Measurements from ENCODE around the gene MUS81.

MUS81 gene

GRCh38 chr11:65900125-65900898 lies 40.1 kb downstream of the MUS81 start, which contains the start of gene FOSL1:
FOSL1 (minus strand) TSS chr11:65900388; CDS start chr11:65900339, 49 bp downstream.
- CTCF ChIA-PET = interaction anchor here (0.6 to 6.6 kb wide), 2 partner anchors 10 to 32 kb away, joined by 3 to 36 read pairs; partner anchors contain the start of genes CCDC85B and FIBP
- no peak for TF ChIP-seq CTBP1 (IDR thresholded peaks at IDR 0.05; ENCODE audit: borderline replicate concordance)
- TF ChIP-seq SP1 (IDR thresholded peaks at IDR 0.05) = no peak
- TF ChIP-seq HDGF (IDR thresholded peaks at IDR 0.05; ENCODE audit: borderline replicate concordance) = no peak
- TF ChIP-seq ELF4 (IDR thresholded peaks at IDR 0.05) = no peak
- no peak for TF ChIP-seq L3MBTL2 (conservative IDR thresholded peaks at IDR 0.05)
- TF ChIP-seq NFRKB (IDR thresholded peaks at IDR 0.05) = no peak
- TF ChIP-seq TARDBP (IDR thresholded peaks at IDR 0.05) = no peak
- TF ChIP-seq ZNF384 (IDR thresholded peaks at IDR 0.05) = no peak
- no peak for TF ChIP-seq LEF1 (IDR thresholded peaks at IDR 0.05; ENCODE audit: borderline replicate concordance)
- TF ChIP-seq, protein P1, sequence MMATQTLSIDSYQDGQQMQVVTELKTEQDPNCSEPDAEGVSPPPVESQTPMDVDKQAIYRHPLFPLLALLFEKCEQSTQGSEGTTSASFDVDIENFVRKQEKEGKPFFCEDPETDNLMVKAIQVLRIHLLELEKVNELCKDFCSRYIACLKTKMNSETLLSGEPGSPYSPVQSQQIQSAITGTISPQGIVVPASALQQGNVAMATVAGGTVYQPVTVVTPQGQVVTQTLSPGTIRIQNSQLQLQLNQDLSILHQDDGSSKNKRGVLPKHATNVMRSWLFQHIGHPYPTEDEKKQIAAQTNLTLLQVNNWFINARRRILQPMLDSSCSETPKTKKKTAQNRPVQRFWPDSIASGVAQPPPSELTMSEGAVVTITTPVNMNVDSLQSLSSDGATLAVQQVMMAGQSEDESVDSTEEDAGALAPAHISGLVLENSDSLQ (IDR thresholded peaks at IDR 0.05) = no peak
- no peak for TF ChIP-seq SUZ12 (IDR thresholded peaks at IDR 0.05)
- no peak for TF ChIP-seq BHLHE40 (IDR thresholded peaks at IDR 0.05; ENCODE audit: borderline replicate concordance)
- no peak for TF ChIP-seq ARNT (IDR thresholded peaks at IDR 0.05)
- no peak for TF ChIP-seq FOXA1 (IDR thresholded peaks at IDR 0.05)
- TF ChIP-seq FOXK2 (IDR thresholded peaks at IDR 0.05) = no peak
- no peak for TF ChIP-seq FOXM1 (IDR thresholded peaks at IDR 0.05; ENCODE audit: borderline replicate concordance)
- POLR2A ChIA-PET = interaction anchor here (1.0 to 5.8 kb wide), 2 partner anchors 10 to 42 kb away, joined by 3 to 72 read pairs; partner anchors contain the start of genes CCDC85B, CFL1 and FIBP
- DNase-seq (ENCODE audit: extremely low spot score) = peak; percentile 72

DNA sequence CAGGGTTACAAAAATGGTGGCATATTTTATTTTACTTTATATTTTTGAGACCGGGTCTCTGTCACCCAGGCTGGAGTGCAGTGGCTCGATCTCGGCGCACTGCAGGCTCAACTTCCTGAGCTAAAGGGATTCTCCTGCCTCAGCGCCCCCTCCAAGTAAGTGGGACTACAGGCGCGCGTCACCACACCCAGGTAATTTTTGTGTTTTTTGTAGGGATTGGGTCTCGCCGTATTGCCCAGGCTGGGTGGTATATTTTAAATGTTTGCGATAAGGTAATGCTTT lies 40.6 kb downstream of the MUS81 start:
- CTCF ChIA-PET = interaction anchor here (0.6 to 6.6 kb wide), 2 partner anchors 11 to 31 kb away, joined by 3 to 36 read pairs; partner anchors contain the start of genes CCDC85B and FIBP
- TF ChIP-seq SUZ12 (IDR thresholded peaks at IDR 0.05) (no peak), FOXA1 (IDR thresholded peaks at IDR 0.05) (no peak)
- DNase-seq (ENCODE audit: extremely low spot score) = no peak

GRCh38 chr11:65903068-65903481 lies 42.8 kb downstream of the MUS81 start:
- TF ChIP-seq ARNT (IDR thresholded peaks at IDR 0.05) (no peak), BHLHE40 (IDR thresholded peaks at IDR 0.05; ENCODE audit: borderline replicate concordance) (no peak), LEF1 (IDR thresholded peaks at IDR 0.05; ENCODE audit: borderline replicate concordance) (no peak), L3MBTL2 (conservative IDR thresholded peaks at IDR 0.05) (no peak), ELF4 (IDR thresholded peaks at IDR 0.05) (no peak), CTBP1 (IDR thresholded peaks at IDR 0.05; ENCODE audit: borderline replicate concordance) (no peak), HDGF (IDR thresholded peaks at IDR 0.05; ENCODE audit: borderline replicate concordance) (no peak), TARDBP (IDR thresholded peaks at IDR 0.05) (no peak), ZNF384 (IDR thresholded peaks at IDR 0.05) (no peak), FOXK2 (IDR thresholded peaks at IDR 0.05) (no peak), FOXA1 (IDR thresholded peaks at IDR 0.05) (no peak), NFRKB (IDR thresholded peaks at IDR 0.05) (no peak), SUZ12 (IDR thresholded peaks at IDR 0.05) (no peak), SP1 (IDR thresholded peaks at IDR 0.05) (no peak), FOXM1 (IDR thresholded peaks at IDR 0.05; ENCODE audit: borderline replicate concordance) (no peak)
- TF ChIP-seq, protein P1 (IDR thresholded peaks at IDR 0.05) = no peak
- DNase-seq (ENCODE audit: extremely low spot score) = no peak
- ChIA-PET CTCF (interaction anchor here (6.6 kb wide), 1 partner anchor 13 kb away, joined by 36 read pairs; the partner anchor contains the start of genes CCDC85B and FIBP), POLR2A (interaction anchor here (1.0 to 5.8 kb wide), 4 partner anchors 12 to 184 kb away, joined by 3 to 72 read pairs (median 4); partner anchors contain the start of genes CCDC85B and FIBP)

More for the DNA sequence above, 40.6 kb downstream of the MUS81 start:
- POLR2A ChIA-PET = interaction anchor here (1.0 to 5.8 kb wide), 3 partner anchors 10 to 43 kb away, joined by 3 to 72 read pairs (median 4); partner anchors contain the start of genes CCDC85B, CFL1 and FIBP

- no peak for TF ChIP-seq BHLHE40 (IDR thresholded peaks at IDR 0.05; ENCODE audit: borderline replicate concordance)
- TF ChIP-seq HDGF (IDR thresholded peaks at IDR 0.05; ENCODE audit: borderline replicate concordance) = no peak
- TF ChIP-seq L3MBTL2 (conservative IDR thresholded peaks at IDR 0.05) = no peak
- no peak for TF ChIP-seq FOXA1 (IDR thresholded peaks at IDR 0.05)
- no peak for TF ChIP-seq ZNF384 (IDR thresholded peaks at IDR 0.05)
- no peak for DNase-seq (ENCODE audit: extremely low spot score)
- ChIA-PET POLR2A (interaction anchor here (1.0 to 6.2 kb wide), 3 partner anchors 13 to 44 kb away, joined by 3 to 72 read pairs (median 25); partner anchors contain the start of genes CCDC85B and FIBP), CTCF (no interaction called here)
Observed at GRCh38 chr11:65903715-65904114, 43.5 kb downstream of the MUS81 start.

- ChIA-PET POLR2A (interaction anchor here (0.6 to 6.2 kb wide), 4 partner anchors 9 to 47 kb away, joined by 3 to 25 read pairs (median 3); partner anchors contain the start of genes CCDC85B and FIBP), CTCF (no interaction called here)
- TF ChIP-seq FOXK2 (IDR thresholded peaks at IDR 0.05) (no peak), CTBP1 (IDR thresholded peaks at IDR 0.05; ENCODE audit: borderline replicate concordance) (no peak), L3MBTL2 (conservative IDR thresholded peaks at IDR 0.05) (no peak), TARDBP (IDR thresholded peaks at IDR 0.05) (no peak), HDGF (IDR thresholded peaks at IDR 0.05; ENCODE audit: borderline replicate concordance) (no peak), LEF1 (IDR thresholded peaks at IDR 0.05; ENCODE audit: borderline replicate concordance) (no peak), FOXA1 (IDR thresholded peaks at IDR 0.05) (no peak), BHLHE40 (IDR thresholded peaks at IDR 0.05; ENCODE audit: borderline replicate concordance) (no peak), ELF4 (IDR thresholded peaks at IDR 0.05) (no peak), SUZ12 (IDR thresholded peaks at IDR 0.05) (no peak), ARNT (IDR thresholded peaks at IDR 0.05) (no peak)
- DNase-seq (ENCODE audit: extremely low spot score) = no peak
Observed at GRCh38 chr11:65906602-65907001, 46.4 kb downstream of the MUS81 start.

- DNase-seq (ENCODE audit: extremely low spot score) = no peak
- POLR2A ChIA-PET = interaction anchor here (6.2 kb wide), 1 partner anchor 18 kb away, joined by 25 read pairs; the partner anchor contains the start of genes CCDC85B and FIBP
- CTCF ChIA-PET = no interaction called here
- TF ChIP-seq NFRKB (IDR thresholded peaks at IDR 0.05) = no peak
- no peak for TF ChIP-seq FOXM1 (IDR thresholded peaks at IDR 0.05; ENCODE audit: borderline replicate concordance)
- no peak for TF ChIP-seq BHLHE40 (IDR thresholded peaks at IDR 0.05; ENCODE audit: borderline replicate concordance)
- no peak for TF ChIP-seq SP1 (IDR thresholded peaks at IDR 0.05)
- TF ChIP-seq ARNT (IDR thresholded peaks at IDR 0.05) = no peak
- TF ChIP-seq SUZ12 (IDR thresholded peaks at IDR 0.05) = no peak
Observed at GRCh38 chr11:65907878-65908277, 47.6 kb downstream of the MUS81 start.

Data from HEK293T (cell line).